ENCODE data around the gene ZNF76.
"Not testable (repeated sequence)": the region's sequence is repeated elsewhere in the genome, so short reads cannot be mapped to it uniquely, and the experiment has no call there.

ZNF76 gene

GRCh38 chr6:35304299-35304698 is 44.8 kb downstream of the ZNF76 start:
- FAIRE-seq = no peak

GRCh38 chr6:35305117-35305516 is 45.6 kb downstream of the ZNF76 start:
- FAIRE-seq = no peak

GRCh38 chr6:35307138-35307537 is 47.6 kb downstream of the ZNF76 start:
- FAIRE-seq = not testable (repeated sequence)

GRCh38 chr6:35308543-35308942 is 49.0 kb downstream of the ZNF76 start:
- not testable (repeated sequence) for FAIRE-seq

GRCh38 chr6:35309611-35310264 is 50.2 kb downstream of the ZNF76 start:
- FAIRE-seq = no peak

GRCh38 chr6:35310265-35310831 is 50.8 kb downstream of the ZNF76 start:
- no peak for FAIRE-seq

- FAIRE-seq = no peak
Observed at GRCh38 chr6:35311390-35312075, 52.0 kb downstream of the ZNF76 start.

- FAIRE-seq = no peak
Observed at GRCh38 chr6:35312076-35312800, 52.7 kb downstream of the ZNF76 start.

- no peak for FAIRE-seq
Observed at GRCh38 chr6:35312807-35313206, 53.3 kb downstream of the ZNF76 start.

GRCh38 chr6:35317483-35318195 is 58.1 kb downstream of the ZNF76 start:
- FAIRE-seq = no peak

- no peak for FAIRE-seq
Observed at GRCh38 chr6:35318196-35319171, 58.9 kb downstream of the ZNF76 start.

GRCh38 chr6:35319346-35320030 is 60.0 kb downstream of the ZNF76 start:
- no peak for FAIRE-seq

- FAIRE-seq = no peak
Observed at GRCh38 chr6:35320031-35320410, 60.5 kb downstream of the ZNF76 start.

GRCh38 chr6:35321091-35321490 is 61.6 kb downstream of the ZNF76 start:
- no peak for FAIRE-seq

- FAIRE-seq = no peak
Observed at GRCh38 chr6:35327349-35328027, 68.0 kb downstream of the ZNF76 start.

GRCh38 chr6:35328108-35328723 is 68.7 kb downstream of the ZNF76 start:
- FAIRE-seq = no peak

GRCh38 chr6:35328965-35329364 is 69.4 kb downstream of the ZNF76 start:
- not testable (repeated sequence) for FAIRE-seq

GRCh38 chr6:35330541-35331119 is 71.1 kb downstream of the ZNF76 start:
- no peak for FAIRE-seq

- FAIRE-seq = not testable (repeated sequence)
Observed at GRCh38 chr6:35332074-35332887, 72.7 kb downstream of the ZNF76 start.

Measured in A204.1 (cell line).